ENCODE data around the gene MAPK9.

DNA sequence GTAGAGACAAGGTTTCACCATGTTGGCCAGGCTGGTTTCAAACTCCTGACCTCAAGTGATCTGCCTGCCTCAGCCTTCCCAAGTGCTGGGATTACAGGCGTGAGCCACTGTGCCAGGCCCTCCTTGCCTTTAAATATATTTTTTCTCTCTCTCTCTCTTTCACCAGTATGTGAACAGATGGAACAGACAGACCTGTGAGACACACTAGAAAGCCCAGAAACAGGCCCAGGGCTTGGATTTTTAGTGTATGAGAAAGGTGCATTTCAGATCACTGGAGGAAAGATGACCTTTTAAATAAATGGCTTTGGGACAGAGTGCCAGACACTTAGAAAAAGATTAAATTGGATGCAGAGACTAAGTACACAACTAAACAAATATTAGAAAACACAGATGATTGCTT, 86.0 kb downstream of the MAPK9 start:
- TF ChIP-seq TAF1 (IDR thresholded peaks at IDR 0.05; ENCODE audit: borderline replicate concordance, insufficient read depth, low read length) (no peak), SIN3A (IDR thresholded peaks at IDR 0.05; ENCODE audit: borderline replicate concordance, insufficient read depth, low read length) (no peak), POLR2AphosphoS5 (IDR thresholded peaks at IDR 0.05; ENCODE audit: low read depth, low read length) (no peak), FOXP2 (optimal IDR thresholded peaks at IDR 0.05; ENCODE audit: borderline replicate concordance, extremely low read depth, extremely low read length, insufficient read depth) (no peak)
- TF ChIP-seq, protein P1, sequence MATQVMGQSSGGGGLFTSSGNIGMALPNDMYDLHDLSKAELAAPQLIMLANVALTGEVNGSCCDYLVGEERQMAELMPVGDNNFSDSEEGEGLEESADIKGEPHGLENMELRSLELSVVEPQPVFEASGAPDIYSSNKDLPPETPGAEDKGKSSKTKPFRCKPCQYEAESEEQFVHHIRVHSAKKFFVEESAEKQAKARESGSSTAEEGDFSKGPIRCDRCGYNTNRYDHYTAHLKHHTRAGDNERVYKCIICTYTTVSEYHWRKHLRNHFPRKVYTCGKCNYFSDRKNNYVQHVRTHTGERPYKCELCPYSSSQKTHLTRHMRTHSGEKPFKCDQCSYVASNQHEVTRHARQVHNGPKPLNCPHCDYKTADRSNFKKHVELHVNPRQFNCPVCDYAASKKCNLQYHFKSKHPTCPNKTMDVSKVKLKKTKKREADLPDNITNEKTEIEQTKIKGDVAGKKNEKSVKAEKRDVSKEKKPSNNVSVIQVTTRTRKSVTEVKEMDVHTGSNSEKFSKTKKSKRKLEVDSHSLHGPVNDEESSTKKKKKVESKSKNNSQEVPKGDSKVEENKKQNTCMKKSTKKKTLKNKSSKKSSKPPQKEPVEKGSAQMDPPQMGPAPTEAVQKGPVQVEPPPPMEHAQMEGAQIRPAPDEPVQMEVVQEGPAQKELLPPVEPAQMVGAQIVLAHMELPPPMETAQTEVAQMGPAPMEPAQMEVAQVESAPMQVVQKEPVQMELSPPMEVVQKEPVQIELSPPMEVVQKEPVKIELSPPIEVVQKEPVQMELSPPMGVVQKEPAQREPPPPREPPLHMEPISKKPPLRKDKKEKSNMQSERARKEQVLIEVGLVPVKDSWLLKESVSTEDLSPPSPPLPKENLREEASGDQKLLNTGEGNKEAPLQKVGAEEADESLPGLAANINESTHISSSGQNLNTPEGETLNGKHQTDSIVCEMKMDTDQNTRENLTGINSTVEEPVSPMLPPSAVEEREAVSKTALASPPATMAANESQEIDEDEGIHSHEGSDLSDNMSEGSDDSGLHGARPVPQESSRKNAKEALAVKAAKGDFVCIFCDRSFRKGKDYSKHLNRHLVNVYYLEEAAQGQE (IDR thresholded peaks at IDR 0.05; ENCODE audit: insufficient read depth in 1 of 2, low read depth in 2 of 2, low read length in 2 of 2) = no peak

All from PFSK-1 (cell line).